Mesodermal cell (in vitro differentiated cells): ENCODE data around the gene ITIH4.

ENCODE experiments used
- H3K27ac ChIP-seq: 2 replicates; pipeline ENCODE4 v1.7.0; 2013; ENCODE audit warnings: mild to moderate bottlenecking, low read depth, low read length, moderate library complexity; ENCODE audit not compliant: severe bottlenecking
- H3K36me3 ChIP-seq: 2 replicates; pipeline ENCODE4 v1.7.1; 2013; ENCODE audit warnings: mild to moderate bottlenecking, low read length, moderate library complexity; ENCODE audit not compliant: control insufficient read depth, insufficient read depth
- H3K4me1 ChIP-seq: one replicate; pipeline ENCODE4 v1.7.1; 2013; ENCODE audit warnings: mild to moderate bottlenecking, low read length; ENCODE audit not compliant: insufficient read depth, control insufficient read depth, poor library complexity, severe bottlenecking
- H3K4me3 ChIP-seq: 2 replicates; pipeline ENCODE4 v1.7.0; 2013; ENCODE audit warnings: low read length, control low read depth, mild to moderate bottlenecking; ENCODE audit not compliant: insufficient read depth, poor library complexity, severe bottlenecking; ENCODE audit errors: extremely low read depth
- H3K9me3 ChIP-seq: 2 replicates; pipeline ENCODE4 v1.7.1; 2013; ENCODE audit warnings: mild to moderate bottlenecking, low read length, moderate library complexity; ENCODE audit not compliant: control insufficient read depth
- WGBS, 2 experiments: methylation state at CpG; one replicate each; pipeline ENCODE4 v1.1.5; 2013; ENCODE audit warnings: missing lambda C conversion rate in 2 of 2; ENCODE audit not compliant: insufficient coverage in 2 of 2; 5-methylcytosine and 5-hydroxymethylcytosine counted together

Gene ITIH4

GRCh38 chr3:52870471-52870870 lies 40.0 kb upstream of the ITIH4 start:
- Histone ChIP-seq H3K4me1 (no peaks in the 10 kb centered on the region), H3K4me3 (no peak overlapping the region)
- WGBS, 2 experiments, result 89 to 95% methylated on average over 8 to 10 of the region's 10 CpGs

GRCh38 chr3:52866427-52866826 lies 36.0 kb upstream of the ITIH4 start:
- H3K4me1 ChIP-seq, result no peaks in the 10 kb centered on the region
- no peak overlapping the region for H3K27ac ChIP-seq
- no peak overlapping the region for H3K4me3 ChIP-seq
- H3K9me3 ChIP-seq, result no peaks in the 10 kb centered on the region
- H3K36me3 ChIP-seq, result no peaks in the 10 kb centered on the region
- 94% methylated on average over 12 of the region's 12 CpGs for WGBS, 2 experiments

More at GRCh38 chr3:52870471-52870870, 40.0 kb upstream of the ITIH4 start:
- H3K9me3 ChIP-seq, result no peaks in the 10 kb centered on the region
- no peak overlapping the region for H3K27ac ChIP-seq
- H3K36me3 ChIP-seq, result no peaks in the 10 kb centered on the region

GRCh38 chr3:52865994-52866393 lies 35.5 kb upstream of the ITIH4 start:
- H3K9me3 ChIP-seq, result no peaks in the 10 kb centered on the region
- H3K4me3 ChIP-seq, result no peak overlapping the region
- H3K4me1 ChIP-seq, result no peaks in the 10 kb centered on the region
- 93 to 97% methylated on average over 10 to 13 of the region's 13 CpGs for WGBS, 2 experiments
- no peaks in the 10 kb centered on the region for H3K36me3 ChIP-seq
- no peak overlapping the region for H3K27ac ChIP-seq

GRCh38 chr3:52860424-52860768 lies 29.9 kb upstream of the ITIH4 start:
- Histone ChIP-seq H3K27ac (no peak overlapping the region), H3K4me3 (no peak overlapping the region), H3K9me3 (no peaks in the 10 kb centered on the region), H3K36me3 (no peaks in the 10 kb centered on the region), H3K4me1 (no peaks in the 10 kb centered on the region)
- WGBS, 2 experiments, result 83 to 89% methylated on average over 6 to 7 of the region's 8 CpGs

GRCh38 chr3:52859686-52860423 lies 29.4 kb upstream of the ITIH4 start:
- H3K4me1 ChIP-seq, result no peaks in the 10 kb centered on the region
- 91 to 100% methylated on average over 6 to 8 of the region's 8 CpGs for WGBS, 2 experiments
- no peaks in the 10 kb centered on the region for H3K36me3 ChIP-seq
- H3K4me3 ChIP-seq, result no peak overlapping the region
- H3K27ac ChIP-seq, result no peak overlapping the region
- no peaks in the 10 kb centered on the region for H3K9me3 ChIP-seq

- H3K36me3 ChIP-seq, result no peaks in the 10 kb centered on the region
- 89 to 100% methylated on average over 3 of the region's 5 CpGs for WGBS, 2 experiments
- no peaks in the 10 kb centered on the region for H3K4me1 ChIP-seq
- H3K4me3 ChIP-seq, result no peak overlapping the region
- H3K27ac ChIP-seq, result no peak overlapping the region
- no peaks in the 10 kb centered on the region for H3K9me3 ChIP-seq
These were observed 27.4 kb upstream of the ITIH4 start for GRCh38 chr3:52857864-52858263.

GRCh38 chr3:52857133-52857532 lies 26.7 kb upstream of the ITIH4 start:
- Histone ChIP-seq H3K4me3 (no peak overlapping the region), H3K9me3 (no peaks in the 10 kb centered on the region), H3K4me1 (no peaks in the 10 kb centered on the region), H3K27ac (no peak overlapping the region), H3K36me3 (peaks cover under 1% of the 10 kb centered on the region)
- 92 to 100% methylated on average over 1 to 2 of the region's 3 CpGs for WGBS, 2 experiments

GRCh38 chr3:52856666-52857065 lies 26.2 kb upstream of the ITIH4 start:
- H3K27ac ChIP-seq, result no peak overlapping the region
- no peaks in the 10 kb centered on the region for H3K9me3 ChIP-seq
- no peaks in the 10 kb centered on the region for H3K4me1 ChIP-seq
- WGBS, 2 experiments, result 94 to 97% methylated on average over 3 of the region's 5 CpGs
- H3K36me3 ChIP-seq, result peaks cover 5% of the 10 kb centered on the region
- no peak overlapping the region for H3K4me3 ChIP-seq

GRCh38 chr3:52854013-52854412 lies 23.5 kb upstream of the ITIH4 start:
- Histone ChIP-seq H3K4me3 (no peak overlapping the region), H3K4me1 (no peaks in the 10 kb centered on the region), H3K36me3 (peaks cover 10% of the 10 kb centered on the region), H3K9me3 (no peaks in the 10 kb centered on the region), H3K27ac (no peak overlapping the region)
- 74 to 88% methylated on average over 2 of the region's 2 CpGs for whole genome bisulfite sequencing, 2 experiments

- Histone ChIP-seq H3K36me3 (peaks cover 17% of the 10 kb centered on the region), H3K4me1 (no peaks in the 10 kb centered on the region), H3K27ac (no peak overlapping the region), H3K4me3 (no peak overlapping the region), H3K9me3 (no peaks in the 10 kb centered on the region)
- no CpG with 5 or more reads among the region's 2 CpGs for WGBS, 2 experiments
These were observed 21.9 kb upstream of the ITIH4 start for GRCh38 chr3:52852419-52852818.

- 50 to 52% methylated on average over 1 to 3 of the region's 3 CpGs for WGBS, 2 experiments
- no peak overlapping the region for H3K4me3 ChIP-seq
- H3K9me3 ChIP-seq, result no peaks in the 10 kb centered on the region
- H3K27ac ChIP-seq, result no peak overlapping the region
- no peaks in the 10 kb centered on the region for H3K4me1 ChIP-seq
- H3K36me3 ChIP-seq, result peaks cover 17% of the 10 kb centered on the region
These were observed 20.9 kb upstream of the ITIH4 start for GRCh38 chr3:52851348-52851747.
